ENCODE data around the gene DGKI. TPM values are rescaled to one million over a fixed set of nuclear protein-coding genes. Genes with fewer than 3 reads are reported as not detected.

DGKI gene
- total and polyA plus RNA-seq, 2 of the 13 experiments (the other 11 are each of a cell fraction or from before 2014, with no cell fraction given), result 0.09 to 0.17 TPM

- FAIRE-seq (no peak), ATAC-seq (peak; percentile 31; the same call in 1 of the 3 replicates), DNase-seq (ENCODE audit: low spot score) (no peak)
- ChIA-PET POLR2A (no interaction called here), CTCF (ENCODE audit: low intra/inter-chr PET ratio, low total read pairs) (no interaction called here)
- no peaks in the 10 kb centered on the region; the same call in 1 of the 2 replicates for H3K4me1 ChIP-seq (ENCODE audit: insufficient read depth, low read length)
- H3K79me2 ChIP-seq (ENCODE audit: insufficient read depth, low read length), result no peaks in the 10 kb centered on the region
- intact Hi-C loops (cut with micrococcal nuclease; ENCODE audit: unreplicated experiment) (loop anchor here (5.0 kb wide), 1 partner anchor 1184 kb away; no protein-coding TSS in a partner anchor), in situ Hi-C loops (cut with HindIII; ENCODE audit: extremely low pct_ligation_motif_present, low pct_unique_long_range_greater_than_20kb) (no loop called here)
- no peak overlapping the region for H3K4me3 ChIP-seq (replicated peaks in 1 of 3; ENCODE audit: insufficient read depth in 1 of 3, low read depth in 2 of 3, low read length in 3 of 3)
- H4K20me1 ChIP-seq (ENCODE audit: insufficient read depth, low read length), result no peaks in the 10 kb centered on the region
- BruUV-seq (replicated peaks), result no TSS peak
- H3K9ac ChIP-seq (ENCODE audit: insufficient read depth, low read depth, low read length), result no peak overlapping the region
- no peaks in the 10 kb centered on the region for H3K36me3 ChIP-seq (replicated peaks in 1 of 2; ENCODE audit: control insufficient read depth in 1 of 2, insufficient read depth in 2 of 2, low read length in 2 of 2)
- WGBS (ENCODE audit: low lambda C conversion rate), result 63% methylated on average over 5 of the region's 5 CpGs
- H2AFZ ChIP-seq (ENCODE audit: low read length), result no peak overlapping the region
- no peak overlapping the region for H3K27ac ChIP-seq (ENCODE audit: extremely low read length, insufficient read depth, low read length)
- no peak overlapping the region for H3K4me2 ChIP-seq (ENCODE audit: low read depth, low read length)
- peaks cover 0 to 13% of the 10 kb centered on the region in 2 experiments; a peak in 2 of 5 replicates for H3K27me3 ChIP-seq (ENCODE audit: control insufficient read depth in 1 of 2, insufficient read depth in 2 of 2, low read length in 2 of 2)
- peak; percentile 47 for TF ChIP-seq MAFF (IDR thresholded peaks at IDR 0.05; ENCODE audit: low read depth, low read length)
- TF ChIP-seq MAFK (conservative IDR thresholded peaks at IDR 0.05 in 1 of 2, IDR thresholded peaks at IDR 0.05 in 1 of 2; ENCODE audit: low read length in 2 of 2), result peak; percentile 24 to 41; a peak in 2 of 4 replicates
- TF ChIP-seq NFE2L2 (IDR thresholded peaks at IDR 0.05; ENCODE audit: low read length), result peak; percentile 89
- TF ChIP-seq ZBTB37 (CRISPR knock-in tag; IDR thresholded peaks at IDR 0.05), result no peak
- H3K9me3 ChIP-seq (ENCODE audit: low read length), result no peaks in the 10 kb centered on the region
Measured at GRCh38 chr7:137591421-137591837, 255.3 kb downstream of the DGKI start.

GRCh38 chr7:137590756-137591305 is 255.9 kb downstream of the DGKI start:
- no peaks in the 10 kb centered on the region for H3K79me2 ChIP-seq (ENCODE audit: insufficient read depth, low read length)
- CTCF ChIA-PET (ENCODE audit: low intra/inter-chr PET ratio, low total read pairs), result no interaction called here
- no peak overlapping the region for H3K4me2 ChIP-seq (ENCODE audit: low read depth, low read length)
- TF ChIP-seq ZBTB21 (CRISPR knock-in tag; IDR thresholded peaks at IDR 0.05) (no peak), TCF7 (IDR thresholded peaks at IDR 0.05; ENCODE audit: low read depth) (no peak)
- peaks cover 0 to 14% of the 10 kb centered on the region in 2 experiments; a peak in 2 of 5 replicates for H3K27me3 ChIP-seq (ENCODE audit: control insufficient read depth in 1 of 2, insufficient read depth in 2 of 2, low read length in 2 of 2)
- H3K27ac ChIP-seq (ENCODE audit: extremely low read length, insufficient read depth, low read length), result no peak overlapping the region
- no peaks in the 10 kb centered on the region; the same call in 1 of the 2 replicates for H3K4me1 ChIP-seq (ENCODE audit: insufficient read depth, low read length)
- H3K36me3 ChIP-seq (replicated peaks in 1 of 2; ENCODE audit: control insufficient read depth in 1 of 2, insufficient read depth in 2 of 2, low read length in 2 of 2), result no peaks in the 10 kb centered on the region
- BruUV-seq (replicated peaks), result no TSS peak
- no peak for ATAC-seq
- no peaks in the 10 kb centered on the region for H3K9me3 ChIP-seq (ENCODE audit: low read length)
- no peak overlapping the region for H3K4me3 ChIP-seq (replicated peaks in 1 of 3; ENCODE audit: insufficient read depth in 1 of 3, low read depth in 2 of 3, low read length in 3 of 3)
- no peak overlapping the region for H2AFZ ChIP-seq (ENCODE audit: low read length)
- H4K20me1 ChIP-seq (ENCODE audit: insufficient read depth, low read length), result no peaks in the 10 kb centered on the region
- in situ Hi-C loops (cut with HindIII; ENCODE audit: extremely low pct_ligation_motif_present, low pct_unique_long_range_greater_than_20kb), result no loop called here
- intact Hi-C loops (cut with micrococcal nuclease; ENCODE audit: unreplicated experiment), result loop anchor here (5.0 kb wide), 1 partner anchor 1184 kb away; no protein-coding TSS in a partner anchor
- H3K9ac ChIP-seq (ENCODE audit: insufficient read depth, low read depth, low read length), result no peak overlapping the region
- DNase-seq (ENCODE audit: low spot score), result no peak
- FAIRE-seq, result no peak
- WGBS (ENCODE audit: low lambda C conversion rate), result 47% methylated on average over 13 of the region's 15 CpGs
- POLR2A ChIA-PET, result no interaction called here
